Activated naive CD8-positive, alpha-beta T cell treated with anti-CD3 and anti-CD28 coated beads for 36 hours (primary cell): ENCODE results near the gene KDR. TPM values are rescaled to one million over a fixed set of nuclear protein-coding genes. Genes with fewer than 3 reads are reported as not detected.

ENCODE experiments used
- DNase-seq: peaks from one replicate; pipeline ENCODE4 v3.0.0; 2021
- H3K27ac Mint-ChIP-seq: one replicate; pipeline ENCODE4 v1.8.0; 2022; ENCODE audit warnings: mild to moderate bottlenecking, moderate library complexity, mixed read lengths
- H3K27me3 Mint-ChIP-seq: one replicate; pipeline ENCODE4 v1.8.0; 2022; ENCODE audit warnings: mild to moderate bottlenecking, mixed read lengths
- H3K36me3 Mint-ChIP-seq: one replicate; pipeline ENCODE4 v1.8.0; 2021; ENCODE audit warnings: mild to moderate bottlenecking, mixed read lengths
- H3K4me1 Mint-ChIP-seq: one replicate; pipeline ENCODE4 v1.8.0; 2021; ENCODE audit warnings: mixed read lengths
- H3K4me3 Mint-ChIP-seq: one replicate; pipeline ENCODE4 v1.8.0; 2022; ENCODE audit warnings: mild to moderate bottlenecking, moderate library complexity, mixed read lengths
- H3K9me3 Mint-ChIP-seq: one replicate; pipeline ENCODE4 v1.8.0; 2022; ENCODE audit warnings: mixed read lengths
- total RNA-seq, 2 experiments: library from RNA; stranded (reverse); gene quantifications; one replicate each; pipeline ENCODE4 v1.2.3, GENCODE V29; 2021

Gene KDR
- total RNA-seq, 2 experiments from 2014 or later, result 0.08 to 0.12 TPM

DNA sequence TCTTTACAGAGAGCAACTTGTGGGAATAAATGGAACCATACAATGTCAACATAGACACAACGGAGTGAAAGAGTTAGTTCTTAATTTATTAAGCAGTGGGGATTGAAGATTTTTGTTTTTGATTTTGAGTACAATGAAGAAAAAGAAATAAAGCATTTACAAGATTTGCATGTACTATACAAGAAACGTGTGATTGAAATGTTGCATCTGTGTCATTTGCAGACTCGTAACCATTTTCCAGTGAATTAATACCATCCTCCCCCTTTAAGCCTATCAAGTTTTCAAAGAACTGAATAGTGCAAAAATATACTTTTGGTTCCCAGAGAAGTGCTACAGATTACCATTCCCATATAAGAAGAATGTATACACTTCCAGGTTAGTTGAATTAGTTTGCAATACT lies 8.6 kb upstream of the KDR start:
- Mint-ChIP-seq H3K27me3 (no peaks in the 10 kb centered on the region), H3K4me1 (no peaks in the 10 kb centered on the region), H3K36me3 (no peaks in the 10 kb centered on the region), H3K27ac (no peak overlapping the region), H3K4me3 (no peak overlapping the region), H3K9me3 (peaks cover 2% of the 10 kb centered on the region)
- DNase-seq, result no peak

DNA sequence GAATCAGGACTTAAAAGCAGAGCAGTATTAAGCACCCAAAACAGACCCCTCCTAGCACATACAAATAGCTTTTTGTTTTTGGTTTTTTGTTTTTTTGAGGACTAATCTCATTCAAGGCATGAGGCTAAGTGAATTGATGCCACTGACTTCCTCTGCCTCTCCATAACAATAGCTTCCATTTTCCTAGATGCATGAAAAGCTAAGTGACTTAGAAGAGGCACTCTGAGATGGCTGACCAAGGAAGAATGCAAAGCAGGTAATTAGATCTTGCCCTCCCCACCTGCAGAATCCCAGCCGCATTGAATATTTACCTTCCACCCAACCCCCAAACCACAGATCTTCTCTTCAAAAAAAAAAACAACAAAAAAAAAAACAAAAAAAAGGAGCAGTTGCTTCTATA lies 7.4 kb upstream of the KDR start:
- no peaks in the 10 kb centered on the region for H3K36me3 Mint-ChIP-seq
- peaks cover 4% of the 10 kb centered on the region for H3K27me3 Mint-ChIP-seq
- H3K9me3 Mint-ChIP-seq, result peaks cover 4% of the 10 kb centered on the region
- H3K27ac Mint-ChIP-seq, result no peak overlapping the region
- H3K4me1 Mint-ChIP-seq, result no peaks in the 10 kb centered on the region
- no peak overlapping the region for H3K4me3 Mint-ChIP-seq
- DNase-seq, result no peak

DNA sequence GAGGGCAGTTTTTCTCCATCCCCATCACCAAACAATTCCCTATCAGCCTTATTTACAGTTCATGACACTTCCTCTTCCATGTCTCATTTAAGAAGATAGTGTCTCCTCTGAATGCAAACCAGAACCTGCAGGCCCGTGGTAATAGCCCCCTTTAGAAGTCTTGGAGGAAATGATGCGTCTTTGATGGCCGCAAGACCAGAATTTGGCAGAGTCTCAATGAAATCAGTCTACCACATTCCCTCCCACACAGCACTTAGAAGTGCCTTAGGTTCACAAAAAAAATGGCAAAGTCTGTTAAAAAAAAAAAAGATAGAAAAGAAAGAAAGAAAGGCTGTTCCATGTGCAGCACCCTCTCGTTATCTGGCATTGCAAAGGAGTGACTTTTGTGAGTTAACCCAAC lies 2.1 kb upstream of the KDR start:
- no peaks in the 10 kb centered on the region for H3K36me3 Mint-ChIP-seq
- H3K27me3 Mint-ChIP-seq, result peaks cover 55% of the 10 kb centered on the region
- H3K27ac Mint-ChIP-seq, result no peak overlapping the region
- no peak overlapping the region for H3K4me3 Mint-ChIP-seq
- peaks cover 4% of the 10 kb centered on the region for H3K9me3 Mint-ChIP-seq
- peaks cover 3% of the 10 kb centered on the region for H3K4me1 Mint-ChIP-seq
- DNase-seq, result no peak

DNA sequence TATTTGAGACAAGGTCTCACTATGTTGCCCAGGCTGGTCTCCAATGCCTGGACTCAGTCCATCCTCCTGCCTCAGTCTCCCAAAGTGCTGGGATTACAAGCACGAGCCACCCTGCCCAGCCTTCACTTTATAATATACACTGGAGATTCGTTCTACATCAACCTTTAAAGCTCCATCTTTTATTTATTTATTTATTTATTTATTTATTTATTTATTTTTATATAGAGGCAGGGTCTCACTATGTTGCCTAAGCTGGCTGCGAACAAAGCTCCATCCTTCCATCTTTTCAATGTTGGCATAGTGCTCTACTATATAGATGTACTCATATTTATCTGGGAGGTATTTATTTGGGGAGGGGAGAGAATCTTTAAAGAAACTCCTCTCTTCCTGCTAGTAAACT lies 1.7 kb upstream of the KDR start:
- DNase-seq, result no peak
- Mint-ChIP-seq H3K27me3 (peaks cover 55% of the 10 kb centered on the region), H3K27ac (no peak overlapping the region), H3K4me3 (no peak overlapping the region), H3K4me1 (peaks cover 3% of the 10 kb centered on the region), H3K9me3 (peaks cover 4% of the 10 kb centered on the region), H3K36me3 (no peaks in the 10 kb centered on the region)

DNA sequence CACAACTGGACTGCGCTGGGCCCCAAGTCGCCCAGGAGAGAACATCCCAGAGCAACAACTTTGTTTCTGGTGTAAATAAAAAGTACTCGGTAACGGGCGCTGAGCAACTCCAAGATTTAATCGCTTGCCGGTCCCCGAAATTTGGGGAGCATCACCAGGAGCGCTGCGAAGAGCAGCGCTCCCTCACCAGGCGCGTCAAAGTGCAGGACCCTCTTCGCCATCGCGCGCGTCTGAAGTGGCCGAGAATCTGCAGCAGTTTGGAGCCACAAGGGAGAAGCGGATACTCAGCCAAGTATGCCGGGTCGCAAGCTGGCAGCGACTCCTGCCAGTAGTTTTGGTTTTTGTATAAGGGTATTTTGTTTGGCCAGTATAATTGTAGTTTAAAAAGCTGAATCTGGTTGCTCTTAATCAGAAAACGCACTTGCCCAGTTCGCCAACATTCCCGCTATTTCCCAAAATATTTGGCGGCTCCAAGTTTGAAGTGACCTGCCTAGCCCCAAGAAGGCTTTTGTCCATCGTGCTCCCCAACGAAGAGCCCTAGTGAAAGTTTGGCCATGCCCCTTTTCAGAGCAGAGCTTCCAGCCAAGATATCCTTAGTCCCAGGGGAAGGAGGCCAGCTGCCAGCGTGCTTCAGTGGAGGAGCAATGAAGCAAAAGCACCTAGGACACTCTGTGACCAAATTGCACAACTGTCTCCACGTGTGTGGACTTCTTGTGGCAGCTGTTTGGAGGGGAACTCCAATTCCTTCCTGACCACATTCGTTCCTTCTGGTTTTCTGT lies 557 bp upstream of the KDR start:
- no peak overlapping the region for H3K27ac Mint-ChIP-seq
- DNase-seq, result no peak
- peaks cover 4% of the 10 kb centered on the region for H3K9me3 Mint-ChIP-seq
- no peak overlapping the region for H3K4me3 Mint-ChIP-seq
- H3K27me3 Mint-ChIP-seq, result peaks cover 57% of the 10 kb centered on the region
- H3K4me1 Mint-ChIP-seq, result peaks cover 3% of the 10 kb centered on the region
- no peaks in the 10 kb centered on the region for H3K36me3 Mint-ChIP-seq

DNA sequence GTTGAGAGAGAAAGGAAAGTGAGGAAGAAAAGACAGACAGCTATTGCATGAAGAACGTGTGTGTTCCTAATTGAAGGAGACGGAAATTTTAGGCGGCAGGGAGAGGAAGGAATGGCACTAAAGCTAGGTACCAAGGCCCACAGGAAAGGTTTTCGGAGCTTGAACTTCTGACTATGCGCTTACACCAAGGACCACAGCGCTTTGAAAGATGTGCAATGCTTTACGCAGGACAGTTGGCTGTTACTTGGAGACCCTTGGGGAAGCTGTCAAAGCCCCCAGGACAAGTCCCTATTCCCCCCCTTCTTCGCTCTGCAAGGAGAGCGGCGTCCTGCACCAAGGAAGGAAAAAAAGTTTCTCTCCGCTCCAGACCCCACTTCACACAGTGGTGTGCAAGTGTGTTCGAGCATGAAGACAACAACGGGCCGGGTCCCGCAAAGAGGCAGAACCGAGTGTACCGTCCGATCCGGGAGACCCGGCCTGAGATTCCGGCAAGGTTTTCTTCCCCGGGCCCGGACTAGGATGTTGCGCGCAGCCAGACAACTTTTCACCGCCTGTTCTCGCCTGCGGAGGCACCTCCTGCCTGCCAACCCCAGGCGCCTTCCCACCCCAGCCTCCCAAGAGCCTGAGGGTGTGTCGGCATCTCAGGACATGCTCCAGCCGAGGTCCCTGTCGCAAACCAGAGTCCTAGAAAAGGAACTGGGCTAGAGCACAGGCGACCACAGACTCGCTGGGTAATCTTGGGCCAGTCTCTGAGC lies 896 bp downstream of the KDR start:
- H3K4me1 Mint-ChIP-seq, result peaks cover 3% of the 10 kb centered on the region
- H3K36me3 Mint-ChIP-seq, result no peaks in the 10 kb centered on the region
- H3K27me3 Mint-ChIP-seq, result peaks cover 59% of the 10 kb centered on the region
- DNase-seq, result no peak
- no peak overlapping the region for H3K27ac Mint-ChIP-seq
- H3K9me3 Mint-ChIP-seq, result peaks cover 4% of the 10 kb centered on the region
- no peak overlapping the region for H3K4me3 Mint-ChIP-seq

DNA sequence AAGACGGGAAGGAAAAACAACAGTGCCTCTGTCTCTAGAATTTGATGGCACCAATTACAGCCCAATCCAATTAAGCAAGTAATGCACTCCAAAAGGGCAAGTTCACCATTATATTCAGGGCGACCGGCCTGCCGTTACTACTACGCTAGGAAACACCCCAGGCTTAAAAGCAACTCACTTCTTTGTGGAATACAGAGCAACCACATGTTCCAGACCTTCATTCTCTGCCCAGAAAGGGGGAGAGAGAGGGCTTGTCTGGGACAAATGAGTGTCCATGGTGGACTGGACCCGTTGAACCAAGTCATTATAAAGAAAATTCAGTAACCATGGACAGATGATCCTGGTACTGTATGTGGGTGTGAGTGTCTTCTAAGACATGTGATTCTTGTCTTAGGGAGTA lies 1.6 kb downstream of the KDR start:
- Mint-ChIP-seq H3K9me3 (peaks cover 3% of the 10 kb centered on the region), H3K4me1 (peaks cover 3% of the 10 kb centered on the region), H3K36me3 (no peaks in the 10 kb centered on the region), H3K27ac (no peak overlapping the region), H3K4me3 (no peak overlapping the region), H3K27me3 (peaks cover 59% of the 10 kb centered on the region)
- DNase-seq, result no peak

DNA sequence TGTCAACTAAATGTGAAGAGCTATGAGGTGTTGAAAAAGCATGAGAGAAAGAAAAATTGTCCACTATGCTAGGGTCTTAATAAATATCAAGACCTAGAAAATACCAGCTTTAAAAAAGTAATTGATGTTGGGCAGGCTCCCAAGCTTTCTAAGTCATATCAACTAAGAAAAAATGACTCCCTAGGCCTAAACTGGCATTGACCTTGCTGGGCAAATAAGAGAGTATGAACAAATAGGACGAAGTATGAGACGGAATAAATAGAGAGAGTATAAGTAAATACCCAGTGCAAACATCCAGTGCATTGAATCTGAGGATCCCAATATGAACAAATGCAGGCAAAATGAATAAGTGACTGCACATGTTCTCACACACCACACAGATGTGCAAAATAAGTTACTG lies 3.2 kb downstream of the KDR start:
- Mint-ChIP-seq H3K36me3 (no peaks in the 10 kb centered on the region), H3K4me1 (peaks cover 3% of the 10 kb centered on the region), H3K27ac (no peak overlapping the region), H3K4me3 (no peak overlapping the region), H3K27me3 (peaks cover 54% of the 10 kb centered on the region), H3K9me3 (no peaks in the 10 kb centered on the region)
- no peak for DNase-seq

DNA sequence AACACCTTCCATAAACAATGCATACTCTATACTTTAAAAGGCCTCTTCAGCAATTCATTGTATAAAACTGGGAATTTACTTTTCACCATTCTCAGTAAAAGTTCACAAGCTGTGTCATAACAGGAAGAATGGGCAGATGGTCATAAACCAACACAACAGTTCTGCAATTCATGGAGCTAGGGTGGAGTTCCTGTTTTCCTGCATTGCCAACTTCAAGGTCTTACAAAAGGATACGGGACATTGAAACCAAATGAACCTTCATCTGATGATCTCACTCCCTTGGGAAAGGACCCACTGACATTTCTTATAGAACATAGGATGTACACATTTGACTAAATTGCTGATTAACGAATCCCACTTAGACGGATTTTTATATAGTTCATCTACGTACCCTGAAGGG lies 4.1 kb downstream of the KDR start:
- Mint-ChIP-seq H3K4me1 (peaks cover 3% of the 10 kb centered on the region), H3K9me3 (no peaks in the 10 kb centered on the region), H3K27ac (no peak overlapping the region), H3K36me3 (no peaks in the 10 kb centered on the region), H3K4me3 (no peak overlapping the region), H3K27me3 (peaks cover 49% of the 10 kb centered on the region)
- DNase-seq, result no peak

DNA sequence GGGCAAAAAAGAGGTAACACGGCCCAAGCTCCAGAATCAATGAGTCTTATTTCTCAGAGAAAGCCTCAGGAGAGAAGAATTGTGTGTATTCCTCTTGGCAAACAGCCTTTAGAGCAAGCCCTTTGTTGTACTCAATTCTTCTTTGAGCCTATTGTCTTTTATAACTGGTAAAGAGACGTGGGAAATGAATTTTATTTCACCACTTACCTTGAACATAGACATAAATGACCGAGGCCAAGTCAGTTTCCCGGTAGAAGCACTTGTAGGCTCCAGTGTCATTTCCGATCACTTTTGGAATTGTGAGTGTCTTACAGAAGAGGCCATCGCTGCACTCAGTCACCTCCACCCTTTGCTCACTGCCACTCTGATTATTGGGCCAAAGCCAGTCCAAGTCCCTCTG lies 7.0 kb downstream of the KDR start:
- Mint-ChIP-seq H3K36me3 (no peaks in the 10 kb centered on the region), H3K4me1 (no peaks in the 10 kb centered on the region), H3K4me3 (no peak overlapping the region), H3K27me3 (peaks cover 33% of the 10 kb centered on the region), H3K27ac (no peak overlapping the region), H3K9me3 (no peaks in the 10 kb centered on the region)
- no peak for DNase-seq

DNA sequence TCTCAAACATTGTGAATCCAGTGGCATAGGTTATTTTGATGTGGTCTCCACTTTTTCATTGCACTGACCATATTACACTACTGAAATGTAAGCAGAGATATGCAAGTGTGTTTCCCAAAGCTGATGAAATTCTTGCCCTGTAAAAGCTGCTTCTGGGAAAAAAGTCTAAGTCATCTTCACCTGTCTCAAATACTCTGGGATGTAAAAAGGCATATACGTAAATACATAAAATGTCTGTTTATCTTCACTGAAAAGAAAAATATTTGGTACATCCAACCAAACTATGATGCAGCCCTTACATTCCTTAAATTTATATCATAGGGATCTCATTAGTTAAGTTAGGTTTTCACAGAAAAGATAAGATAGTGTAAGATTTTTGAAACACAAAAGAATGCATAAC lies 7.9 kb downstream of the KDR start:
- Mint-ChIP-seq H3K27ac (no peak overlapping the region), H3K4me3 (no peak overlapping the region), H3K4me1 (no peaks in the 10 kb centered on the region), H3K9me3 (no peaks in the 10 kb centered on the region), H3K36me3 (no peaks in the 10 kb centered on the region), H3K27me3 (peaks cover 26% of the 10 kb centered on the region)
- no peak for DNase-seq

DNA sequence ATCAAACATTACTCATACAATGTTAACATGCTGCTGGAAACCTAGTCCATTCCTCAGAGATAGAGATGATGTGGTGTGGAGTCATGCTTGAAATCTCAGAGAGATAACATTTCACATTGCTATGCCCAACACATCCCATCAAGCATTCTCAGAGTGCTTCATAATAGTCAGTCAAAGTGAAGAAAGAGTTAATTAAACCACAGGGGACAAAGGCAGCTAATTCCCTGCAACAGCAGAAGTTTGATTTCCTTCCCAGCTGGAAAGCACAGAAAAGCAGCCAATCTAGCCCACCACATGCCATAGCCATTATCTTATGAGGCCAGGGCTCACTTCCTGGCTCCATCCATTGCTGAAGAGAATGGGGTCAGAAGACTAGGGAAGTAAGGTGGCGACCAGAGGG lies 8.9 kb downstream of the KDR start:
- no peak for DNase-seq
- H3K27ac Mint-ChIP-seq, result no peak overlapping the region
- no peak overlapping the region for H3K4me3 Mint-ChIP-seq
- H3K9me3 Mint-ChIP-seq, result no peaks in the 10 kb centered on the region
- peaks cover 27% of the 10 kb centered on the region for H3K27me3 Mint-ChIP-seq
- H3K4me1 Mint-ChIP-seq, result no peaks in the 10 kb centered on the region
- no peaks in the 10 kb centered on the region for H3K36me3 Mint-ChIP-seq

DNA sequence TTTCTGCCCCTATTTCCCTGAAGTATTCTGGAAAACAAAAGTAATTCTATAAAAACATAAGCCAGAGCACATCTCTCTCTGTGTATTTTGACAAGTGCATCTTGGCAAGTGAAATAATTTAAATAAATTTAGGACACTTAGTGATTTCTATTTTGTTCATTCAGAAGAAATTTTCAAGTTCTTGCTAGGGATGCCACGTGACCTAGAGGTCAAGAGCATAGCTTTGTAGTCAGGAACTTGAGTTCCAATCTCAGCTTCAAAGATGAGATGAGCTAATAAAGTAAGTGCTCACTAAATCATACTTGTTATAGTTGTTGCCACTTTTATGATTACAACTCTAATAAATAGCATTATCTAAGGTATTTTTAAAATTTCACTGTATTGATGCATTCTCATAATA lies 13.8 kb downstream of the KDR start:
- no peaks in the 10 kb centered on the region for H3K36me3 Mint-ChIP-seq
- no peaks in the 10 kb centered on the region for H3K9me3 Mint-ChIP-seq
- no peak overlapping the region for H3K27ac Mint-ChIP-seq
- no peaks in the 10 kb centered on the region for H3K4me1 Mint-ChIP-seq
- H3K27me3 Mint-ChIP-seq, result peaks cover 26% of the 10 kb centered on the region
- H3K4me3 Mint-ChIP-seq, result no peak overlapping the region
- DNase-seq, result no peak

DNA sequence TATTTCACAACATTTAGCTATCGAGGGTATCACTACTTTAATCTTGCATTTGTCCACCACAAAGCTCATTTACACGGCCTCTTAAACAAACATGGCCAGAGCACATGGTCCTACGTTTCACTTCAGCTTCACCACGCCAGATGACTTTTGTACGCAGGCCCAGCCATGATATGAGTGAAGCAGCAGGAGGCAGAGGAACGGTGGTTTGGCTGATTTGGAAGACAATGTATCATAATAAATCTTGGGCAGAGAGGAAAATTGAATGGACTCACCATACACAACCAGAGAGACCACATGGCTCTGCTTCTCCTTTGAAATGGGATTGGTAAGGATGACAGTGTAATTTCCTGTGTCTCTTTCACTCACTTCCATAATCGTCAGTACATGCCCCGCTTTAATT lies 15.3 kb downstream of the KDR start:
- Mint-ChIP-seq H3K27ac (no peak overlapping the region), H3K27me3 (peaks cover 17% of the 10 kb centered on the region)

DNA sequence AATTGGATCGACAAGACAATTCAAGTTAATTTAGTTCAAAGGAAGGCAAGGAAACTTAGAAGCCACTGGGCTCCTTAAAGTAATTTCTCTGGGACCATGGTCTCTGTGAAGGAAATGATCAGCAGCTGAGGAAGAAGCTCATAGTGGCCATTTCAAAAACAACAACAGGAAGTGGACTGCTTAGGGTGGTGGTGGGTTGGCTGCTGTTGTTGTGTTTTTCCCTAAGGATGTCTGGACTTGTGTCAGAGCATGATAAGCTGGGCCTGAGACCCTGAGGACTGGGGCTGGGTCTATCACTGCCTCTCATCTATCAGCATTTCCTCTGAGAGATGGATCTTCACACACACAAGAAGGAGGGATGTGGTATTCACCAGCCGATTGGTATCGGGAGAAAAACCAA lies 18.3 kb downstream of the KDR start:
- Mint-ChIP-seq H3K4me1 (no peaks in the 10 kb centered on the region), H3K36me3 (no peaks in the 10 kb centered on the region), H3K9me3 (no peaks in the 10 kb centered on the region), H3K27me3 (peaks cover 10% of the 10 kb centered on the region), H3K4me3 (no peak overlapping the region), H3K27ac (no peak overlapping the region)
- no peak for DNase-seq

More for the DNA sequence above, 15.3 kb downstream of the KDR start:
- no peaks in the 10 kb centered on the region for H3K36me3 Mint-ChIP-seq
- H3K4me1 Mint-ChIP-seq, result no peaks in the 10 kb centered on the region
- no peaks in the 10 kb centered on the region for H3K9me3 Mint-ChIP-seq
- DNase-seq, result no peak
- no peak overlapping the region for H3K4me3 Mint-ChIP-seq

DNA sequence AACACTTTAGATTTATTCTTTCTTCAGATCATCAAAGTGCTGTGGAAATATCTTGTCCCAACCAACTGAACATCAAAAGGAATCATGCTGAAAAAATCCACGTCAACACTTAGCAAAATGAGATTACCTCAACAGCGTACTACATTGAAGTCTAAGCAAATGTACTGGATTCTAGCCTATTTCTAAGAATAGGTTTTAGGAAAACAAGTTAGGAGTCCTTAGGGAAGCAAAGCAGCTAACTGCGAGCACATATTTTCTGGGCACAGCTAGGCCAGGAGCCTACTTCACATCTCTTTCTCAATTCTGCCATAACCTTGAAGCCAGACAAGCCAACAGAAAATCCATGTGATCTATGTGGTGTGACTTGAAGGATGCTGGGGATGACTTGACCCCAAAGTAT lies 22.2 kb downstream of the KDR start:
- no peak overlapping the region for H3K4me3 Mint-ChIP-seq
- no peak overlapping the region for H3K27ac Mint-ChIP-seq
- DNase-seq, result no peak
- no peaks in the 10 kb centered on the region for H3K4me1 Mint-ChIP-seq
- H3K36me3 Mint-ChIP-seq, result no peaks in the 10 kb centered on the region
- peaks cover 2% of the 10 kb centered on the region for H3K27me3 Mint-ChIP-seq
- no peaks in the 10 kb centered on the region for H3K9me3 Mint-ChIP-seq
